GM19193 (cell line): Measurements from ENCODE around the gene CSNK1A1.

Experiments used
- POLR2A ChIP-seq: IDR thresholded peaks from 4 replicates; pipeline ENCODE4 v1.6.1; 2011; ENCODE audit not compliant: insufficient read depth, insufficient read length; ENCODE audit errors: extremely low read depth

Gene CSNK1A1

GRCh38 chr5:149487672-149488071 is 63.6 kb downstream of the CSNK1A1 start:
- TF ChIP-seq POLR2A, result no peak

- TF ChIP-seq POLR2A, result no peak
Measured at GRCh38 chr5:149486726-149487635, 64.3 kb downstream of the CSNK1A1 start.

GRCh38 chr5:149485655-149486615 is 65.3 kb downstream of the CSNK1A1 start:
- no peak for TF ChIP-seq POLR2A

- no peak for TF ChIP-seq POLR2A
Measured at GRCh38 chr5:149481485-149481884, 69.8 kb downstream of the CSNK1A1 start.

- TF ChIP-seq POLR2A, result no peak
Measured at GRCh38 chr5:149478761-149479160, 72.5 kb downstream of the CSNK1A1 start.

- no peak for TF ChIP-seq POLR2A
Measured at GRCh38 chr5:149475777-149476176, 75.5 kb downstream of the CSNK1A1 start.

GRCh38 chr5:149474198-149474597 is 77.0 kb downstream of the CSNK1A1 start:
- no peak for TF ChIP-seq POLR2A

GRCh38 chr5:149473441-149473840 is 77.8 kb downstream of the CSNK1A1 start:
- no peak for TF ChIP-seq POLR2A

- TF ChIP-seq POLR2A, result no peak
Measured at GRCh38 chr5:149472399-149472798, 78.8 kb downstream of the CSNK1A1 start.

- no peak for TF ChIP-seq POLR2A
Measured at GRCh38 chr5:149471406-149472183, 79.6 kb downstream of the CSNK1A1 start.

GRCh38 chr5:149470942-149471341 is 80.3 kb downstream of the CSNK1A1 start:
- no peak for TF ChIP-seq POLR2A

GRCh38 chr5:149466457-149466972 is 84.7 kb downstream of the CSNK1A1 start:
- TF ChIP-seq POLR2A, result no peak

- TF ChIP-seq POLR2A, result no peak
Measured at GRCh38 chr5:149464796-149465489, 86.3 kb downstream of the CSNK1A1 start.

- TF ChIP-seq POLR2A, result no peak
Measured at GRCh38 chr5:149459891-149460290, 91.3 kb downstream of the CSNK1A1 start.
